Measurements from ENCODE around the gene KCNT1.

- TF ChIP-seq, protein P1, sequence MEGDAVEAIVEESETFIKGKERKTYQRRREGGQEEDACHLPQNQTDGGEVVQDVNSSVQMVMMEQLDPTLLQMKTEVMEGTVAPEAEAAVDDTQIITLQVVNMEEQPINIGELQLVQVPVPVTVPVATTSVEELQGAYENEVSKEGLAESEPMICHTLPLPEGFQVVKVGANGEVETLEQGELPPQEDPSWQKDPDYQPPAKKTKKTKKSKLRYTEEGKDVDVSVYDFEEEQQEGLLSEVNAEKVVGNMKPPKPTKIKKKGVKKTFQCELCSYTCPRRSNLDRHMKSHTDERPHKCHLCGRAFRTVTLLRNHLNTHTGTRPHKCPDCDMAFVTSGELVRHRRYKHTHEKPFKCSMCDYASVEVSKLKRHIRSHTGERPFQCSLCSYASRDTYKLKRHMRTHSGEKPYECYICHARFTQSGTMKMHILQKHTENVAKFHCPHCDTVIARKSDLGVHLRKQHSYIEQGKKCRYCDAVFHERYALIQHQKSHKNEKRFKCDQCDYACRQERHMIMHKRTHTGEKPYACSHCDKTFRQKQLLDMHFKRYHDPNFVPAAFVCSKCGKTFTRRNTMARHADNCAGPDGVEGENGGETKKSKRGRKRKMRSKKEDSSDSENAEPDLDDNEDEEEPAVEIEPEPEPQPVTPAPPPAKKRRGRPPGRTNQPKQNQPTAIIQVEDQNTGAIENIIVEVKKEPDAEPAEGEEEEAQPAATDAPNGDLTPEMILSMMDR (conservative IDR thresholded peaks at IDR 0.05) = no peak
- TF ChIP-seq EZH2 (IDR thresholded peaks at IDR 0.05; ENCODE audit: low read depth) = no peak
These were observed 2.5 kb downstream of the KCNT1 start for GRCh38 chr9:135704483-135704882.
